22Rv1 (cell line): ENCODE measurements around the gene SPTLC2.

Experiments
- H3K27ac ChIP-seq: fragments of 450-650 bp; 2 replicates; pipeline ENCODE4 v1.5.1; 2017
- ZFX ChIP-seq: fragments of 450-650 bp; IDR thresholded peaks from 2 replicates; pipeline ENCODE4 v1.6.1; 2017; ENCODE audit warnings: antibody characterized with exemption, borderline replicate concordance
- TF ChIP-seq, protein P1 (sequence below): fragments of 450-650 bp; IDR thresholded peaks from 2 replicates; pipeline ENCODE4 v1.5.1; 2017; ENCODE audit warnings: mild to moderate bottlenecking

Gene SPTLC2

GRCh38 chr14:77610553-77610952 is 5.9 kb downstream of the SPTLC2 start:
- no peak for TF ChIP-seq ZFX
- TF ChIP-seq, protein P1, sequence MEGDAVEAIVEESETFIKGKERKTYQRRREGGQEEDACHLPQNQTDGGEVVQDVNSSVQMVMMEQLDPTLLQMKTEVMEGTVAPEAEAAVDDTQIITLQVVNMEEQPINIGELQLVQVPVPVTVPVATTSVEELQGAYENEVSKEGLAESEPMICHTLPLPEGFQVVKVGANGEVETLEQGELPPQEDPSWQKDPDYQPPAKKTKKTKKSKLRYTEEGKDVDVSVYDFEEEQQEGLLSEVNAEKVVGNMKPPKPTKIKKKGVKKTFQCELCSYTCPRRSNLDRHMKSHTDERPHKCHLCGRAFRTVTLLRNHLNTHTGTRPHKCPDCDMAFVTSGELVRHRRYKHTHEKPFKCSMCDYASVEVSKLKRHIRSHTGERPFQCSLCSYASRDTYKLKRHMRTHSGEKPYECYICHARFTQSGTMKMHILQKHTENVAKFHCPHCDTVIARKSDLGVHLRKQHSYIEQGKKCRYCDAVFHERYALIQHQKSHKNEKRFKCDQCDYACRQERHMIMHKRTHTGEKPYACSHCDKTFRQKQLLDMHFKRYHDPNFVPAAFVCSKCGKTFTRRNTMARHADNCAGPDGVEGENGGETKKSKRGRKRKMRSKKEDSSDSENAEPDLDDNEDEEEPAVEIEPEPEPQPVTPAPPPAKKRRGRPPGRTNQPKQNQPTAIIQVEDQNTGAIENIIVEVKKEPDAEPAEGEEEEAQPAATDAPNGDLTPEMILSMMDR = no peak
- H3K27ac ChIP-seq = no peak overlapping the region

DNA sequence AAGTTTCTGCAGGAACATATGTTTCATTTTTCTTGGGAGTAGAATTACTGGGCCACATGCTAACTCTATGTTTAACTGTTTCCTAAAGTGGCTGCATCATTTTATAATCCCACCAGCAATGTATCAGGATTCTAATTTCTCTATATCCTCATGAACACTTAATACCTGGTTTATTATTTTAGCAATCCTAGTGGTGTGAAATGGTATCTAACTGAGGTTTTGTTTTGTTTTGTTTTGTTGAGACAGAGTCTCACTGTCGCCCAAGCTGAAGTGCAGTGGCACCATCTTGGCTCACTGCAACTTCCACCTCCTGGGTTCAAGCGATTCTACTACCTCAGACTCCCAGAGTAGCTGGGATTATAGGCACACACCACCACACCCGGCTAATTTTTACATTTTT is 6.5 kb downstream of the SPTLC2 start:
- H3K27ac ChIP-seq = no peak overlapping the region
- TF ChIP-seq ZFX = no peak
- TF ChIP-seq, protein P1 = no peak

DNA sequence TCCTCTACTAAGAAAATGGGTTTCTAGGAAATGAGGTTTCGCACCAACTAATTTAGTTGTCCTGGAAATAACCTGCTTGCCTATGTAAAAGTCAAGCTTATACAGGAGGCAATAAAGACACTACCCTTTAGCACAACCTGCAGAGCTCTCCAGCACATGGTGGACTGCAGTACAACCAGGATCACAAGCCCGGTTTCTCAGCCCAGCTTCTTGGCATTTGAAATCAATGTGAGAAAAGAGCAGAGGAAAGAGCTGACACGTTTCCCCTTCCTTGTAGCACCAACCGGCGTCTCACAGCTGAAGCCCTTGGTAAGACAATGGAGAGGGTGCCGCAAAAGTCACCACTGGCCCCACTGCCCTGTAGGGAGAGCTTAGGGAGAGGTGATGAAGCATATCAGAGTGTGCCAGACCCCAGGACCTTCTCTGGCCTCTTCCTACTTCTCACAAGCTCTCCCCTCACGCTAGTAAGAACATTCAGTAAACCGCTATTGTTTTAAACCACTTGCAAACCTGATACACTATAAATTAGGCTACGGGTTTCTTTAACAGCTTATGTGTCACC is 8.6 kb downstream of the SPTLC2 start:
- TF ChIP-seq, protein P1 = no peak
- no peak for TF ChIP-seq ZFX
- H3K27ac ChIP-seq = no peak overlapping the region

GRCh38 chr14:77605392-77605972 is 11.0 kb downstream of the SPTLC2 start:
- no peak for TF ChIP-seq ZFX
- TF ChIP-seq, protein P1 = no peak

GRCh38 chr14:77603654-77604255 is 12.7 kb downstream of the SPTLC2 start:
- TF ChIP-seq, protein P1 = peak; percentile 26; the same call in 1 of the 2 replicates
- TF ChIP-seq ZFX = no peak
- no peak overlapping the region for H3K27ac ChIP-seq

More at GRCh38 chr14:77605392-77605972, 11.0 kb downstream of the SPTLC2 start:
- H3K27ac ChIP-seq = no peak overlapping the region

- TF ChIP-seq, protein P1 = no peak
- TF ChIP-seq ZFX = no peak
- H3K27ac ChIP-seq = no peak overlapping the region
Measured at GRCh38 chr14:77603031-77603430, 13.4 kb downstream of the SPTLC2 start.

DNA sequence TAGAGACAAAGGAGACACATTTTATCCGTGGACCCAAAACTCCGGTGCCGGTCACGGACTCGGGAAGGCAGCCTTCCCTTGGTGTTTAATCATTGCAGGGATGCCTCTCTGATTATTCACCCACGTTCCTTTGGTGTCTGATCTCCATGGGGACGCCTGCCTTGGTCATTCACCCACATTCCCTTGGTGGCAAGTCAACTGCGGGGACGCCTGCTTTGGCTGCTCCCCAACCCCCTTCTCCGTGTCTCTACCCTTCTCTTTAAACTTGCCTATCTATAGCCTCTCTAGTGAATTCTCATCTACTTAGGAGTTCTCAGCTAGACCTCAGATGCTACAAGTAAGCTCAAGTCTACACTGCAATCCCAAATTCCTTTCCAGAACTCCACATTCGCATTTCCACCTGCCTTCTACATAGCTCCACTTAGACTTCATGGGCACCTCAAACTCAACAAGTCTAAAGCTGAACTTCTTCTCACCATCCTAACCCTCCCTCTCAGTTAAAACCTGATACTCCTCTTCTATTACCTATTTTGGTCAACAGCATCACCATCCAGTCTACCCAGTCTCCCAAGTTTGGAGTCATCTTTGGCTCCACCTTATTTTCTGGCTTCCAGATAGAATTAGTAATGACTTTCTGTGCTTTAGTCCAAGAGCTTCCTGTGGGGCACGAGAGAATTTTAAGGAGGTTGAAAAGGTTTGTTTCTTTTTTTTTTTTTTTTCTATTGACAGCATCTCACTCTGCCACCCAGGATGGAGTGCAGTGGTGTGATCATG is 14.4 kb downstream of the SPTLC2 start:
- H3K27ac ChIP-seq = no peak overlapping the region
- TF ChIP-seq, protein P1 = no peak
- no peak for TF ChIP-seq ZFX
